ENCODE measurements around the gene CENPX. TPM values are rescaled to one million over a fixed set of nuclear protein-coding genes. Genes with fewer than 3 reads are reported as not detected.

Gene CENPX
- total and polyA plus RNA-seq, 2 of the 13 experiments (the other 11 are each of a cell fraction or from before 2014, with no cell fraction given), result 92.7 to 170 TPM

GRCh38 chr17:82037092-82037888 is 14.6 kb upstream of the CENPX start, which contains the start of gene DCXR (continued):
- TF ChIP-seq ZBTB49 (CRISPR knock-in tag; IDR thresholded peaks at IDR 0.05; ENCODE audit: borderline replicate concordance), result no peak
- TF ChIP-seq NR0B2 (CRISPR knock-in tag; IDR thresholded peaks at IDR 0.05), result peak; percentile 95
- peak; percentile 100 for TF ChIP-seq ARID4A (CRISPR knock-in tag; IDR thresholded peaks at IDR 0.05; ENCODE audit: borderline replicate concordance)
- TF ChIP-seq ZBTB20 (CRISPR knock-in tag; IDR thresholded peaks at IDR 0.05; ENCODE audit: borderline replicate concordance, low read depth), result 0 out of 2 replicates have a peak, but pooled peaks have one; percentile 32
- no peak for TF ChIP-seq GRHL1 (CRISPR knock-in tag; conservative IDR thresholded peaks at IDR 0.05)
- TF ChIP-seq ZMYM3 (CRISPR knock-in tag; IDR thresholded peaks at IDR 0.05), result 0 out of 2 replicates have a peak, but pooled peaks have one; percentile 6
- TF ChIP-seq ZNF556 (CRISPR knock-in tag; IDR thresholded peaks at IDR 0.05; ENCODE audit: borderline replicate concordance), result peak; percentile 90
- TF ChIP-seq HMG20A (CRISPR knock-in tag; IDR thresholded peaks at IDR 0.05; ENCODE audit: borderline replicate concordance), result no peak
- no peak for TF ChIP-seq XBP1 (CRISPR knock-in tag; IDR thresholded peaks at IDR 0.05)
- no peak; the same call in none of the 2 replicates for TF ChIP-seq SRY (CRISPR knock-in tag; IDR thresholded peaks at IDR 0.05)
- TF ChIP-seq RBM22 (optimal IDR thresholded peaks at IDR 0.05; ENCODE audit: low read length), result no peak
- TF ChIP-seq SMARCC2 (IDR thresholded peaks at IDR 0.05), result no peak
- TF ChIP-seq ZSCAN12 (CRISPR knock-in tag; IDR thresholded peaks at IDR 0.05), result no peak
- TF ChIP-seq SAFB2 (CRISPR knock-in tag; IDR thresholded peaks at IDR 0.05; ENCODE audit: borderline replicate concordance, low read depth), result peak; percentile 95; the same call in 1 of the 2 replicates
- no peak for TF ChIP-seq BRCA1 (CRISPR knock-in tag; IDR thresholded peaks at IDR 0.05)
- TF ChIP-seq UBTF (CRISPR knock-in tag; IDR thresholded peaks at IDR 0.05), result peak; percentile 89

Data from HepG2 (cell line).